Stimulated activated CD8-positive, alpha-beta memory T cell treated with anti-CD3 and anti-CD28 coated beads, Interleukin-12 subunit alpha, Interleukin-12 subunit beta, amount 100 ng/mL, for 4 hours (primary cell): ENCODE measurements around the gene CYP2B6.
"Not testable (repeated sequence)": the region's sequence is repeated elsewhere in the genome, so short reads cannot be mapped to it uniquely, and the experiment has no call there.

Experiments
- DNase-seq: peaks from one replicate; pipeline ENCODE4 v3.0.0-alpha.2; 2020; ENCODE audit warnings: low read depth

Gene CYP2B6

GRCh38 chr19:40990972-40991381 lies at the start of gene CYP2B6:
CYP2B6 (plus strand) TSS chr19:40991282; CDS start chr19:40991306, 24 bp downstream.
- no peak for DNase-seq

GRCh38 chr19:40941481-40942219 lies 49.4 kb upstream of the CYP2B6 start:
- DNase-seq, result no peak

DNA sequence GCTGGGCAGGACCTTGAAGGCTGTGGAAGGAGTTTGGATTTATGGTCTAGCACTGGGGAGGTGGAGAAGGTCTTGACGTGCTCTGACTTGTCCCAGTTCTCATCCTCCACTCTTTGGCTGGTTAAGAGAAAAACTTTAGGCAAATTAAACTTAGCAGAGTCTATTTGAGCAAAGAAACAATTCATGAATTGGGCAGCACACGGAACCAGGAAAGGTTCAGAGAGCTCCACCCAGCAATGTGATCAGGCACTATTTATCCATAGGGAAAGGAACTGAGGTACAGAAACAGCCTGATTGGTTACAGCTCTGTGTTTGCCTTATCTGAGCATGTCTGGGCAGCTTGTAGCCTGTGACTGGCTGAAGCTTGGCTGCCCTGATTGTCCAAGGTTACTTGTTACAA lies 45.4 kb upstream of the CYP2B6 start:
- DNase-seq, result no peak

DNA sequence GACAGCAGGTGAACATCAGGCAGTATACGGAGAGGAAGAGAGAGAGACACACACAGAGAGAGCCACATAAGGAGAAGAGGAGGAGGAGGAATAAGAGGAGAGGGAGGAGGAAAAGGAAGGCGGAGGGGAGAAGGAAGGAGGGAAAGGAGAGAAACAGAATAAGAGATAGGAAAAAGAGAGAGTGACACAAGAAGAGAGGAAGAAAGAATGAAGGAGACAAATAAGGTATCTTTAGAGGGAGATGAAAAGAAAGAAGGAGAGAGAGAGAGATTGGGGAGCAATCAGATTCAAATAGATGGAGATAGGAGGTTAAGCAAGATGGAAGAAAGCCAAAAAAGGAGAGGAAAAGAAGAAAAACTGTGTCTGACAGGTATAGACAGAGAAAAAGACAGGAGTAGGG lies 44.0 kb upstream of the CYP2B6 start:
- no peak for DNase-seq

DNA sequence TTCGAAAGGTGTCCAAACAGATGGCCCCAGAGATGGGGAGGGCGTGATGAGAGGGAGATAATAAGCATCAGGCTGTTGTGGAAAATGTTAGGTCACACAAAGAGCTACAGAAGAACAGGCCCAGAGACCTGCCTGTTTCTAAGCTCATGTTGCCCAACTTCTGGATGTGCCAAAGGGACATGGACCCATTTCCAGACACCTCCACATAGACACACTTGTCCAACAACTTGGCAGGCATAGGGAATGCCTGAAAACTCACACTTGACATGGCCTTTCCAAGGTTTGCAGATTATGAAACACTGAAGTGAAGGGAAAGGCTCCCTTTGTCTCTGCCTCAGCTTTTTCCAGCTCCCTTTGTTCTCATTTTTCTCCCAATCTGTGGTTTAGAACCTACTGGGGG lies 43.5 kb upstream of the CYP2B6 start:
- no peak for DNase-seq

GRCh38 chr19:40948580-40949299 lies 42.3 kb upstream of the CYP2B6 start:
- no peak for DNase-seq

GRCh38 chr19:40954573-40954972 lies 36.5 kb upstream of the CYP2B6 start:
- no peak for DNase-seq

DNA sequence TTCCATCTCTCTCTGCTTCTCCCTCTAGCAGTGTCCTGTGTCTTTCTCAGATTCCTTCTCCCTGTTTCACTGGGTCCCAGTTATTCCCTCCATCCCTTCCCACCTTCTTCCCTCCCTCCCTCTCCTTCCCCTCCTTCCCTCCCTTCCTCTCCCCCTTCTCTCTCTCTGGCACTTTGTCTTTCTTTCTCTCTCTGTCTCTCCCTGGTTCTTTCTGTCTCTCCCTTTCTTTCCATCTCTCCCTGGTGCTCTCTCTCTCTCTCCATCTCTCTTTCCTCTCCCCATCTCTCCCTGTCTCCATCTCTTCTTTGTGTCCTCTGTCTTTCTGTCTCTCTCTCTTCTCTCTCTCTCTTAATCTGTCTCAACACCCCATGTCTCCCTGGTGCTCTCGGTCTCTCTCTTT lies 31.7 kb upstream of the CYP2B6 start:
- DNase-seq, result no peak

DNA sequence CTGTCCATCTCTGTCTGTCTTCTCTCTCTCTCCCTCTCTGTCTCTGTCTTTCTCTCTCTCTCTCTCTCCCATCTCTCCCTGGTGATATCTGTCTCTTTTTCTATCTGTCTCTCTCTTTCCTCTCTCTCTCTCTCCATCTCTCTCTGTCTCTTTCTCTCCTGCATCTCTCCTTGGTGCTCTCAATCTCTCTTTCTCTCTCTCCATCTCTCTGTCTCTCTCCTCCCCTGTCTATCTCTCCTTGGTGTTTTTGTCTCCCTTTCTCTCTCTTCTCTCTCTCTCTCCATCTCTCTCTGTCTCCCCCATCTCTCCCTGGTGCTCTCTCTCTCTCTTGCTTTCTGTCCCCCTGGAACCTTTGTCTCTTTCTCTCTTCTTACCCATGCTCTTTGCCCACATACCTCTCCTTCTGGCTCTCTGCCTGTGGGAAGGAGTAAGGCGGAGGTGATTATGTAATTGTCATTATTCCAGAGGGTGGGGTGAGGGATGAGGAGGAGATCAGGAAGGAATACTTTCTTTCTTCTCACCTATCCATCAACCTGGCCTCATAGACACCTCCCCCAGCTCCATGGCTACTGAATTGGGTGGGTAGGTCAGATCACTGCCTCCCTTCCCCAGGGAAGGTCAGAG lies 30.9 kb upstream of the CYP2B6 start:
- no peak for DNase-seq

DNA sequence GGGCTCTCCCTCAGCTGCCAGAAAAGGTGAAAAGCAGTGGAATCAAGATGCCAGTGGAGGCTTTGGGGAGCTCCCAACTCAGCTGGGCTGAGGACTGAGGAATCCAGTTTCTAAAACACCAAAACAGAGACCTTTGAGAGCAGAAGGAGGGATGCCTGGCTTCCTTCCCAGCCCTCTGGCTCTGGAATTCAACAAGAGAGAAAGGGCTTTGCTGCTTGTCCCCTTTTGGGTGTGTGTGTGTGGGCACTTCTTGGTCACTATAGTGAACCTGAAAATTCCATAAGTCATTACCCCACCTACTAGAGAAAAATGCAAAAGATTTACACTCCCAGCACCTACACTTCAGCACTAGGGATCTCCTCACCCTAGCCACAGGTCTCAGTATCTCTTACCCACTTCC lies 30.3 kb upstream of the CYP2B6 start:
- no peak for DNase-seq

GRCh38 chr19:40962460-40962961 lies 28.6 kb upstream of the CYP2B6 start:
- DNase-seq, result no peak

GRCh38 chr19:40964361-40964760 lies 26.7 kb upstream of the CYP2B6 start:
- DNase-seq, result not testable (repeated sequence)

- DNase-seq, result not testable (repeated sequence)
Observed at GRCh38 chr19:40965351-40965750, 25.7 kb upstream of the CYP2B6 start.

GRCh38 chr19:40966591-40966990 lies 24.5 kb upstream of the CYP2B6 start:
- not testable (repeated sequence) for DNase-seq

DNA sequence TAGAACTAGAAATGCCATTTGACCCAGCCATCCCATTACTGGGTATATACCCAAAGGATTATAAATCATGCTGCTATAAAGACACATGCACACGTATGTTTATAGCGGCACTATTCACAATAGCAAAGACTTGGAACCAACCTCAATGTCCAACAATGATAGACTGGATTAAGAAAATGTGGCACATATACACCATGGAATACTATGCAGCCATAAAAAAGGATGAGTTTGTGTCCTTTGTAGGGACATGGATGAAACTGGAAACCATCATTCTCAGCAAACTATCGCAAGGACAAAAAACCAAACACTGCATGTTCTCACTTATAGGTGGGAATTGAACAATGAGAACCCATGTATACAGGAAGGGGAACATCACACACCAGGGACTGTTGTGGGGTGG lies 23.0 kb upstream of the CYP2B6 start:
- DNase-seq, result not testable (repeated sequence)

DNA sequence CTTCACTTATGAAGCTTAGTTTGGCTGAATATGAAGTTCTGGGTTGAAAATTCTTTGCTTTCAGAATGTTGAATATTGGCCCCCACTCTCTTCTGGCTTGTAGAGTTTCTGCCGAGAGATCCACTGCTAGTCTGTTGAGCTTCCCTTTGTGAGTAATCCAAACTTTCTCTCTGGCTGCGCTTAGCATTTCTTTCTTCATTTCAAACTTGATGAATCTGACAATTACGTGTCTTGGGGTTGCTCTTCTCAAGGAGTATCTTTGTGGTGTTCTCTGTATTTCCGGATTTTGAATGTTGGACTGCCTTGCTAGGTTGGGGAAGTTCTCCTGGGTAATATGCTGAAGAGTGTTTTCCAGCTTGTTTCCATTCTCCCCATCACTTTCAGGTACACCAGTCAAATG lies 21.4 kb upstream of the CYP2B6 start:
- not testable (repeated sequence) for DNase-seq

- not testable (repeated sequence) for DNase-seq
Observed at GRCh38 chr19:40970396-40971345, 20.4 kb upstream of the CYP2B6 start.

DNA sequence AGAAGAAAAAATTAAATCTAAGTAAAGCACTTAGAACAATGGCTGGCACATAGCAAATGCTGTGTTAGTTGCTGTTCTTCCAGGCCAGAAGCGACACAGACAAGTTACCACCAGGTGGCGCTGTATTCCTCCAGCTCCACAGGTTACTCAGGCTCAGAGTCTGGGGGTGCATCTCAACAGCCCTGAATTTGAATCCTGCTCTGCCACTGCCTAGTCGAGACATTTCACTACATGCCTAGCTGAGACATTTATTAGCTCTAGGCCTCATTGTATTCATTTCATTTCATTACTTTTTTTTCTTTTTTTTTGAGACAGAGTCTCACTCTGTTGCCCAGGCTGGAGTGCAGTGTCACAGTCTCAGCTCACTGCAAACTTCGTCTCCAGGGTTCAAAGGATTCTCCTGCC lies 16.4 kb upstream of the CYP2B6 start:
- peak; percentile 39 for DNase-seq

- DNase-seq, result no peak
Observed at GRCh38 chr19:40976134-40976533, 14.9 kb upstream of the CYP2B6 start.

- DNase-seq, result no peak
Observed at GRCh38 chr19:40976724-40977123, 14.4 kb upstream of the CYP2B6 start.

- not testable (repeated sequence) for DNase-seq
Observed at GRCh38 chr19:40979759-40980158, 11.3 kb upstream of the CYP2B6 start.
